Natural killer cell treated with Interleukin-12 subunit alpha and Interleukin-12 subunit beta and Interleukin-15 and Interleukin-18, amount 100 ng/mL, for 72 hours (primary cell): ENCODE data around the gene EDARADD. TPM values are rescaled to one million over a fixed set of nuclear protein-coding genes. Genes with fewer than 3 reads are reported as not detected.
"Not testable (repeated sequence)": the region's sequence is repeated elsewhere in the genome, so short reads cannot be mapped to it uniquely, and the experiment has no call there.

ENCODE experiments used
- ATAC-seq, 2 donors: fragments of 150-1000 bp; cut with Tn5 transposase in 1 of 2; sonication (Bioruptor Pico), chemical (Tn5 transposase) in 1 of 2; 2 replicates each; pipeline ENCODE4 v1.10.0; 2021
- DNase-seq: peaks from one replicate; pipeline ENCODE4 v3.0.0; 2022; ENCODE audit warnings: low spot score
- H3K27ac Mint-ChIP-seq, 2 donors: 1 replicate in 1 of 2; 2 replicates in 1 of 2; pipeline ENCODE4 v1.8.0; 2022; ENCODE audit warnings: mixed read lengths in 2 of 2, mild to moderate bottlenecking in 1 of 2, moderate library complexity in 1 of 2
- H3K27me3 Mint-ChIP-seq, 2 donors: 1 replicate in 1 of 2; 2 replicates in 1 of 2; pipeline ENCODE4 v1.8.0; 2022; ENCODE audit warnings: mixed read lengths in 2 of 2
- H3K36me3 Mint-ChIP-seq: one replicate; pipeline ENCODE4 v1.8.0; 2022; ENCODE audit warnings: mixed read lengths
- H3K4me1 Mint-ChIP-seq, 2 donors: 1 replicate in 1 of 2; 2 replicates in 1 of 2; pipeline ENCODE4 v1.8.0; 2022; ENCODE audit warnings: low read depth in 2 of 2, mixed read lengths in 2 of 2, mild to moderate bottlenecking in 1 of 2
- H3K4me3 Mint-ChIP-seq: one replicate; pipeline ENCODE4 v1.8.0; 2022; ENCODE audit warnings: mixed read lengths
- H3K9me3 Mint-ChIP-seq: 2 replicates; pipeline ENCODE4 v1.8.0; 2022; ENCODE audit warnings: mixed read lengths
- total RNA-seq, 2 donors: library from RNA; stranded (reverse); gene quantifications; one replicate each; pipeline ENCODE4 v1.2.3, GENCODE V29; 2022

The EDARADD gene
- total RNA-seq = 1 to 10 TPM; 1.9 to 7.2 TPM

DNA sequence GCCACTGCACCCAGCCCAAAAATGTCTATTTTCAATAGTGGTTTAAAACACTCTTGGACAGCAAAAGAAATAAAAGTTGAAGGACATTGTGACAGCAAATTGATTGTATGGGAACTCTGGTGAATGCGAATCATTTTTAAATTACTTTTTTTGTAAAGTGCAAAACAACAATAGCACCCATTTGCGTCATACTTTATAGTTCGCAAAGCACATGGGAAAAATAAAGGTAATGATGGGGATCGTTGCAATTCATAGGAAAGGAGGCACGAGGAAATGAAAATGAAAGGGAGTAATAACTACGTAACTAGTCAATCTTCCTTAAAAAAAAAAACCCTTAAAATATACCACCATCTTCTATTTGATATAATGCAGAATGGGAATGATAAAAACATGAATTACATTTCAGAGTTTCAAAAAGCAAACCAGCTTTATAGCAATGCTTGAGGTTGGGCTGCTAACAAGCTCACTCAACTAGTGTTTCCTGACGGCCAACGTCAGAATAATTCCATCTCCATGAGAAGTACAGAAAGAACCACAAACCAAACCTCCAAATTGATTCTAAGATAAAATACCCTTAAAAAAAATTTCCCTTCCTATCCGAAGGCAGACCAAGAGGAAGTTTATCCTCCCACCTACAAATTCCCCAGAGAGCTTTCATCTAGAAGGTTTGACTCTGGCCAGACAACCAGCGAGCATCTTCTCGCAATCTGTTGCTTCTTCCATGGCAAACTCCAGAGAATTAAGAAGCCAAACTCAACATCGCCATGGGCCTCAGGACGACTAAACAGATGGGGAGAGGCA, at the start of gene EDARADD:
Gene EDARADD (plus strand): TSS at position 606 of the 801 bp plus-strand sequence. CDS start 159 bp downstream, at position 765.
- peak within 1 kb of the TSS; percentile 79 to 80 for H3K27ac Mint-ChIP-seq
- DNase-seq (no peak), ATAC-seq (no peak)
- peaks cover under 1 to 10% of the 10 kb centered on the region in 2 donors for H3K27me3 Mint-ChIP-seq
- H3K9me3 Mint-ChIP-seq = no peaks in the 10 kb centered on the region
- peak within 1 kb of the TSS; percentile 93 for H3K4me3 Mint-ChIP-seq
- peaks cover 12 to 22% of the 10 kb centered on the region in 2 donors for H3K4me1 Mint-ChIP-seq
- no peaks in the 10 kb centered on the region for H3K36me3 Mint-ChIP-seq

DNA sequence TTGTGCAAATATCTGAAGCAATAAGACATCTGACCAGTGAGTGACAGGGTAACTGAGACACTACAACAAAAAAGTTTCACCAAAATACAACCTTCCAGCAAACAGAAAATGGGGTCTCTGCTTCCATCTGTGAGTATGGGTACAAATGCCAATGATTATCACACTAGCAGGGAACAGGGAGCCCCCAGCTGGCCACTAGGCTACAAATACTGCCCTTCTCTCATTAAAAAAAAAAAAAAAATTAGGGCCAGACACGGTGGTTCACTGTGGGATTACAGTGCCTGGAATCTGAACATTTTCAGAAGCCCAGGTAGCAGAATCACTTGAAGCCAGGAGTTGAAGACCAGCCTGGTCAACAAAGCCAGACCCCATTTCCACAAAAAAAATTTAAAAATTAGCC, 48.4 kb upstream of the EDARADD start:
- no peak for ATAC-seq
- Mint-ChIP-seq H3K4me3 (no peak overlapping the region), H3K27ac (no peak overlapping the region), H3K27me3 (peaks cover 8 to 14% of the 10 kb centered on the region in 2 donors), H3K4me1 (no peaks in the 10 kb centered on the region), H3K36me3 (no peaks in the 10 kb centered on the region), H3K9me3 (no peaks in the 10 kb centered on the region)
- DNase-seq = no peak

DNA sequence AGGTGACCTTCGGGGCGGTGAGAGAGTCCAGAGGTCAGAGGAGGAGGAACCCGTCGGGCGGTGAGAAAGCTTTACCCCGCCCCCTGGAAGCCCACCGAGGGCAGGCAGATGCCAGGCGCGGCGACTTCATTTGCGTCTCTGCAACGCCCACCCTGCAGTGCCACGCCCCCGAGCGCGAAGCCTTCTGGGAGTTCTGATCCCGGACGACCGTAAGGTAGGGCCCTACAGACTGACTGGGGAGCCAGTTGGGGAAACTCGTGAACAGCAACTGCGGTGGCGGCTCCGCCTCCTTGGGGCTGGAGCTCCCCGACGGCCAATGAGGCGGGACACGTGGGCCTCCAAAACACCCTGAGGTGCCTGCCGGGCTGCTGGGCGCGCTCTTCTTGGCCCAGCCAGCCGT, 46.0 kb upstream of the EDARADD start:
- Mint-ChIP-seq H3K4me3 (no peak overlapping the region), H3K4me1 (no peaks in the 10 kb centered on the region), H3K27me3 (peaks cover 11 to 14% of the 10 kb centered on the region in 2 donors), H3K36me3 (no peaks in the 10 kb centered on the region), H3K9me3 (no peaks in the 10 kb centered on the region), H3K27ac (no peak overlapping the region)
- peak in 1 of 2 donors; percentile 11 for ATAC-seq
- DNase-seq = no peak

- no peak for DNase-seq
- no peak for ATAC-seq
- H3K27ac Mint-ChIP-seq = no peak overlapping the region
These were observed 43.8 kb upstream of the EDARADD start for GRCh38 chr1:236350308-236350707.

GRCh38 chr1:236351875-236352573, 42.1 kb upstream of the EDARADD start:
- ATAC-seq (no peak), DNase-seq (no peak)
- Mint-ChIP-seq H3K27me3 (peaks cover 13 to 14% of the 10 kb centered on the region in 2 donors), H3K9me3 (no peaks in the 10 kb centered on the region), H3K4me1 (no peaks in the 10 kb centered on the region), H3K4me3 (no peak overlapping the region), H3K27ac (no peak overlapping the region), H3K36me3 (no peaks in the 10 kb centered on the region)

More at GRCh38 chr1:236350308-236350707, 43.8 kb upstream of the EDARADD start:
- Mint-ChIP-seq H3K27me3 (peaks cover 13 to 14% of the 10 kb centered on the region in 2 donors), H3K4me1 (no peaks in the 10 kb centered on the region), H3K9me3 (no peaks in the 10 kb centered on the region), H3K4me3 (no peak overlapping the region), H3K36me3 (no peaks in the 10 kb centered on the region)

GRCh38 chr1:236352747-236353146, 41.3 kb upstream of the EDARADD start:
- peaks cover 13 to 14% of the 10 kb centered on the region in 2 donors for H3K27me3 Mint-ChIP-seq
- H3K36me3 Mint-ChIP-seq, H3K4me1 Mint-ChIP-seq, H3K9me3 Mint-ChIP-seq, H3K27ac Mint-ChIP-seq, ATAC-seq, H3K4me3 Mint-ChIP-seq, DNase-seq: not testable (repeated sequence)

DNA sequence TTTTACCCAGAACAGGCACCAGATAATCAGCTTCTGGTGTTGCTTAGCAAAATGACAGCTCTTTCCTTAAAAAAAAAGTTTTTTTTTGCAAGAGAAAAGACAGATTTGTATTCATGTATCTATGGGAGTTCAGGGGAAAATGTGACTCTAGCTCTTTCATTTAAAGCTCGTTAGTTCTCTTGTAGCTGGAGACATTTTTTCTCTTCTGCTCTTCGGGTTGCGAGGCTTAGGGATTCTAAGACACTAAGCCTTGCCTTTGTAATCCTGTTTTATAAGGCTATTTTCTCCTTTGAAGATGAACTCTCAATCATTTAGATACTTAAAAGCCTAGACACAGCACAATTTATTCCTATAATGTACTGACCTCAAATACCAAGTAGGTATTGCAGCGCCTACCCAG, 40.3 kb upstream of the EDARADD start:
- Mint-ChIP-seq H3K27ac (no peak overlapping the region), H3K9me3 (peaks cover 6% of the 10 kb centered on the region), H3K4me3 (no peak overlapping the region), H3K27me3 (peaks cover 13 to 14% of the 10 kb centered on the region in 2 donors), H3K4me1 (no peaks in the 10 kb centered on the region), H3K36me3 (peaks cover 12% of the 10 kb centered on the region)
- ATAC-seq (no peak), DNase-seq (no peak)

GRCh38 chr1:236354330-236355147, 39.5 kb upstream of the EDARADD start:
- H3K4me3 Mint-ChIP-seq = no peak overlapping the region
- no peak for ATAC-seq
- DNase-seq = no peak
- H3K4me1 Mint-ChIP-seq = no peaks in the 10 kb centered on the region
- peaks cover 15% of the 10 kb centered on the region for H3K36me3 Mint-ChIP-seq
- peaks cover 6% of the 10 kb centered on the region for H3K9me3 Mint-ChIP-seq
- peaks cover 8 to 11% of the 10 kb centered on the region in 2 donors for H3K27me3 Mint-ChIP-seq
- H3K27ac Mint-ChIP-seq = no peak overlapping the region

GRCh38 chr1:236356141-236356540, 37.9 kb upstream of the EDARADD start:
- no peak overlapping the region for H3K27ac Mint-ChIP-seq
- H3K4me3 Mint-ChIP-seq = no peak overlapping the region
- no peaks in the 10 kb centered on the region for H3K4me1 Mint-ChIP-seq
- peaks cover 15% of the 10 kb centered on the region for H3K36me3 Mint-ChIP-seq
- H3K27me3 Mint-ChIP-seq = peaks cover 0 to 5% of the 10 kb centered on the region in 2 donors
- H3K9me3 Mint-ChIP-seq = peaks cover 6% of the 10 kb centered on the region
- DNase-seq (no peak), ATAC-seq (no peak)

GRCh38 chr1:236361909-236362590, 32.0 kb upstream of the EDARADD start:
- ATAC-seq (no peak), DNase-seq (no peak)
- Mint-ChIP-seq H3K27ac (no peak overlapping the region), H3K27me3 (peaks cover 0 to 7% of the 10 kb centered on the region in 2 donors), H3K4me1 (no peaks in the 10 kb centered on the region), H3K9me3 (peaks cover 6% of the 10 kb centered on the region), H3K4me3 (no peak overlapping the region), H3K36me3 (peaks cover 15% of the 10 kb centered on the region)

GRCh38 chr1:236363237-236363636, 30.8 kb upstream of the EDARADD start:
- Mint-ChIP-seq H3K36me3 (peaks cover 9% of the 10 kb centered on the region), H3K4me3 (no peak overlapping the region), H3K27me3 (peaks cover 0 to 7% of the 10 kb centered on the region in 2 donors), H3K27ac (no peak overlapping the region), H3K9me3 (peaks cover 6% of the 10 kb centered on the region), H3K4me1 (no peaks in the 10 kb centered on the region)
- no peak for DNase-seq
- no peak for ATAC-seq

DNA sequence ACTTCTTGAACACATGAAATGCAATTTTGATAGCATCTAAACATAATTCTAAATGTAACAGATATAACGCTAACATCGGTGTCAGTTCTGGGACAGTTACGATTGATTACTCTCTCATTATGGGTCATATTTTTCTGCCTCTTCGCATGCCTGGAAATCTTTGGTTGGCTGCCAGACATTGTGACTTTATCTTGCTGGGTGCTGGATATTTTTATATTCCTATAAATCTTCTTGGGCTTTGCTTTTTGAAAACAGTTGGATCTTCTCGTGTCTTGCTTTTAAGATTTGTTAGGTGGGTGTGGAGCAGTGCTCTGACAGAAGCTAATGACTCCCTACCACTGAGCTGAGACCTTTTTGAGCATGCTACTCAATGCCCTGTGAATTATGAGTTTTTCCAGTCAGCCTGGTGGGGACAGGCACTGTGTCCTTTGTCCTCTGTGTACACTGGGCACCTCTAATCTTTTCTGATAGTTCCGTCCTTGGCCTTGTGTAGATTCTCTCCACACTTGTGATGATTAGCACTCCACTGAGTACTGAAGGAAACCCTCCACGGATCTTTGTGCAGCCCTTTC, 28.0 kb upstream of the EDARADD start:
- no peak for ATAC-seq
- Mint-ChIP-seq H3K4me1 (no peaks in the 10 kb centered on the region), H3K9me3 (no peaks in the 10 kb centered on the region), H3K36me3 (no peaks in the 10 kb centered on the region), H3K27ac (no peak overlapping the region), H3K27me3 (peaks cover 0 to 7% of the 10 kb centered on the region in 2 donors), H3K4me3 (no peak overlapping the region)
- no peak for DNase-seq

GRCh38 chr1:236366681-236367080, 27.4 kb upstream of the EDARADD start:
- not testable (repeated sequence) for H3K4me3 Mint-ChIP-seq, DNase-seq, H3K27me3 Mint-ChIP-seq, ATAC-seq, H3K27ac Mint-ChIP-seq, H3K36me3 Mint-ChIP-seq, H3K4me1 Mint-ChIP-seq, H3K9me3 Mint-ChIP-seq
